AG08396 (cell line): ENCODE data around the gene NGF.
"Not testable (repeated sequence)": the region's sequence is repeated elsewhere in the genome, so short reads cannot be mapped to it uniquely, and the experiment has no call there.

ENCODE experiments used
- DNase-seq: peaks from one replicate; pipeline ENCODE4 v3.0.0; 2012; ENCODE audit warnings: low spot score, mixed read lengths

The NGF gene

GRCh38 chr1:115309504-115309903 is 28.5 kb downstream of the NGF start:
- not testable (repeated sequence) for DNase-seq

- DNase-seq, result no peak
Observed at GRCh38 chr1:115308969-115309368, 29.1 kb downstream of the NGF start.

- no peak for DNase-seq
Observed at GRCh38 chr1:115307661-115308060, 30.4 kb downstream of the NGF start.

- no peak for DNase-seq
Observed at GRCh38 chr1:115306146-115306545, 31.9 kb downstream of the NGF start.

- no peak for DNase-seq
Observed at GRCh38 chr1:115303364-115303763, 34.7 kb downstream of the NGF start.

DNA sequence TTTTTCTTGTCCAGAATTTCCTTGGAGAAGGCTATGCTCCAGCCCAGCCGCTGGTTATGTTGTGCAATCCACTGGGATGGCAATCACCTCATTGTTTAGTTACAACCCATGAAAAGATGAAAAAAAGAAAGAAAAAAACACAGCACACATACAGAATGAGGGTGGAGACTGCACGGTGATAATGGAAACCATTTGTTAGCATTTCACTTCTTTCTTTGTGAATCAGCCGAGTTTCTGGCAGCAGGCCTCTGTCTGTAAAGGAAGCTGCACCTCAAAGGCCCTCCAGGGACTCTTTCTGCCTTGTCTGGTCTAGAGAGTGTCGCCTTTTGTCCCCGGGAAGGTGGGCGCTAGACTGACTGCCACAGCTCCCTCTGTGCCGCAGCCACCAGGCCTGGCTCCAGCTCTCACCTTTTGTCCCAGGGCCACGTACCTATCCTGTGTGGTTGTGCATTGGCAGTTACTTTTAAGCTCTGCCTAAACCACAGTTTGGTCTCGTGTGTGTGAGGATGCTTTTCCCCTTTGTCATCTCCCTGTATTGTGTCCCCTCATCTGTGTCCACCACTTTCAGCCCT is 35.6 kb downstream of the NGF start:
- peak; percentile 75 for DNase-seq

GRCh38 chr1:115301438-115302020 is 36.5 kb downstream of the NGF start:
- DNase-seq, result no peak

DNA sequence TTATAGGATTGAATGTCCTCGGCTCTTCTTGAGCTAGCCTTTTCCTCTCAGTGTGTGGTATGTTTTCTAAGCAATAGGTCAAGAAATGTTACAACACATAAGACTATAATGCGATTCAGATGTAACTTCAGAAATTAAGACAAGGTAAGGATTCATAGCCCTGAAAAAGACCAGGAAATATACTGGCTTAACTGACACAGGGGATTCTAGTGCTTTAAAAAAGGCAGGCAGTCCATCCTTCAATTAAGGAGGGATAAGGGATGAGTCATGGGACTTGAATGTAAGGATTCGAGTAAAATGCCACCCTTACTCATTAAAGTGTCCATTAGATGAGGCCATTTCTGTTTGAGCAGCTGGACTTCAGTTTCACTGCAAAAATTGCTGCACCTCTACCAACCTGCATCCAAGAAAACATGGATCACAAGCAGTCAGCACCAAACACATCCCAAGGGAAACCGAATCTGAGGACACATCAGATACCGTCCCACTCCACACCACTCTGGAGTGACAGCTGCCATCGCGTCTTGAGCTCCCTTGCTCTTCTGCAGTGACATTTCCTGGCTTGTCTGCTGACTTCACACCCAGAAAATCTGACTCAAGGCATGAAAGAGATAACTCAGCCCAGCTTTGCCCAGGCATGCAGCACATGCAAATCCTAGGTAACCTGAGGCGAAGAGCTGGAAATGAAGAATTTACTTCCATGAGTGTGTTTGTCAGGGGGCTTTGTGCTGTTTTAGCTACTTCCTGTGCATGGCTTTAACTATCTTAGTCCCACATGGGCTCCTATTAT is 37.8 kb downstream of the NGF start:
- DNase-seq, result no peak

GRCh38 chr1:115299266-115299665 is 38.8 kb downstream of the NGF start:
- DNase-seq, result no peak

GRCh38 chr1:115296981-115297380 is 41.1 kb downstream of the NGF start:
- no peak for DNase-seq

GRCh38 chr1:115295904-115296696 is 41.9 kb downstream of the NGF start:
- no peak for DNase-seq

DNA sequence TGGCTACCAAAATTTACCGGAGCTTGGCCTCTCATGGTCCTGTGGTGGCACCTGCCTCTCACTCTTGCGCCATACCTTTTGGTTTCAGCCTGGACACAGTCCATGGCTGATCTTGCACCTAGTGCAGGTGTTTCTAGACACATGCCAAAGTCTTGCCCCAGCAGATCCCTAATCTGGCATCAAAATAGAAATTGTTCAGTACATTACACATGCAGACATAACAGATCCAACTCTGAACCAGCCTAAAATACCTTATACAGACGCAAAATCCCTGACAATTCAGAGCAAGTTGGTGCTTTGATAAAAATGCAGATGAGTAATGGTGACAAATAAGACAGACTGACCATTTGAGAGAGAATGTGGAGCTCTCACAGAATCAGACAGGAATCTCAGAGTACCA is 44.1 kb downstream of the NGF start:
- DNase-seq, result no peak

DNA sequence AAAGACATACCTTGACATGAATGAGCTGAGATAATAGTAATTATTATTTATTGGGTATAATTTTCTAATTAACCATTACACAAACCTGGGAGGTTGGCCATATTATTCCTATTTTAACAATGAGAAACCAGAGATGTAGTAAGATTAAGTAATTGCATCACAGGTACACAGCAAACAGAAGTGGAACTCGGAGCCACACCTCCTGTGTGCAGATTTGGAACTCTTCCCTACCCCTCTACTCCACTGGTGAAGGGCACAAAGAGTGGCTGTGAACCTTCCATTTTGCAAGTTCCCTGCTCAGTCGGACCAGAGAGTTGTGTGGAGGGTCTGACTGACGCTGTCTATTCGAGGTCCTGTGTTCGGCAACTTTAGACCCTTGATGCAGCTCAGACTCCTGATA is 45.0 kb downstream of the NGF start:
- no peak for DNase-seq

- no peak for DNase-seq
Observed at GRCh38 chr1:115291741-115292140, 46.3 kb downstream of the NGF start.

DNA sequence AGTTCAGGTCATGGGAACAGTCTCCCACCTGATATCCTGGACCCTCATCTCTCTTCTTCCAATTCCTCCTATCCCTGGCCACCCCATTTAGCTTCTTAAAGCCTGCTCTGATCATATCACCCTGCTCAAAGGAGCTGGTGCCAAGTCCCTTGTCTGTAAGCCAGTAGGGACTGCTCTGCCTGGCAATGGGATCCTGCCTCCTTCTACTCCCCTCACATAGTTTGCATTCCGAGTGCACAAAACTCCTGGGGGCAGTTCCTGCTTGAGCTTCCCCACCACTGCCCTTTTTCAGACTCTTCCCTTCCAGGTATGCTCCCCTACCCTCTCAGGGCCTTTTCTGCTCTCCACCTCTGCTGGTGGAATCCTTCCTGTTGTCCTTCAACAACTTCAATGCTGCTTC is 48.1 kb downstream of the NGF start:
- no peak for DNase-seq

- DNase-seq, result no peak
Observed at GRCh38 chr1:115288591-115289198, 49.4 kb downstream of the NGF start.

GRCh38 chr1:115286431-115287205 is 51.4 kb downstream of the NGF start:
- DNase-seq, result no peak

DNA sequence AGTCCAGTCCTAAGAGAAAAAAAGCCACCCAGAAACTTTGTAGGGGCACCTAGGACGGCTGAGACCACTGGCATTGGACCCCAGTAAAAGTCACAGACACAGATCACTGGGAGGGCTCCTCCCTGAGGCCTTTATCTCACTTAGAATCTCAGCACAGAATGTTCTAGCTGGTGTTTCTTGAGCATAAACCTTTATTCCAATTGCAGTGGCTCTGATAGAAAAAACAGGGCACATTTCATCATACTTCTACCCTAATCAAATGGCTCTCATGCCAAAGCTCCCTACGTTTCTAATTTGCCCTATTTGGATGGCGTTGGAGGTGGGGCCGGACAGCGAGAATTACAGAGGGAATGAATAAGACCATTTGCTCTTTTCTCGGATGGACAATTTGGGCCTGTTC is 53.8 kb downstream of the NGF start:
- no peak for DNase-seq

GRCh38 chr1:115283681-115284146 is 54.3 kb downstream of the NGF start:
- DNase-seq, result no peak

DNA sequence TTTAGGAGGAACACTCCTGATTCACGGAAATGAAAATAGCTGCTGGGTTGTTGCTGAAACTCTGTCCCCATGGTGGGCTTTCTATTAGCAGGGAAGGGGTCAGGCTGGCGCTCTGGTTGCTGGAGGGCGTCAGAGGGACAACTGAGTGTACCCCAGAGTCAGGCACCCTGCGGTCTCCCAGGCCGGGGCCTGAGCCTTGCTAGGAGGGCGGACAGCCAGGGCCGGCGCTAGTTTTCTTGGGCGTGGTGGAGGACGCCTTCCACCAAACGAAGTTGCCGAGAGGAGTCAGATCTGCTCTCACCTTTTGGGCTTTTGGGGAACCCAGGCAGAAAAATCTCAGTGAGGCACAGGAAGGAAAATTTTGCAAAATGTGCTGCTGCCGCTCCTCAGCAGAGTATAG is 54.8 kb downstream of the NGF start:
- no peak for DNase-seq

DNA sequence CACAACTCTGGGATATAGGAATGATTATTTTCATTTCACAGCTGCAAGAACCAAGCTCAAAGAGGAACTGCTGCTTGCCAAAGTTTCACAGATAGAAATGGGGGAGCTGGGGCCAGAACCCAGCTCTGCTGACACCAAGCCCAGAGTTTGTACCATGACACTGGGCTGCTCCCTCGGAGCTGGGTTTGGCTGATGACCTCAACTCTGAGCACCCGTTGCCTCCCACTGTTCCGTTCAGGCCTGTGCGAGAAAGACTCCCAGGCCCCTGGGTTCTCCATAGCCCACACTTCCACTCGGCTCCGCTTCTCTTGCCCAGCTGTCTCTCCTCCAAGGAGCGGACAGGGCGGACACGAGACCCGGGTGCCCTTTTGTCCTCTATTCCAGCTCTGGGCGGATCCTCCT is 55.2 kb downstream of the NGF start:
- no peak for DNase-seq
